Naive thymus-derived CD8-positive, alpha-beta T cell (primary cell): ENCODE measurements around the gene ANKS1B. TPM values are rescaled to one million over a fixed set of nuclear protein-coding genes. Genes with fewer than 3 reads are reported as not detected.
"Not testable (repeated sequence)": the region's sequence is repeated elsewhere in the genome, so short reads cannot be mapped to it uniquely, and the experiment has no call there.

ENCODE experiments used
- ATAC-seq, 2 donors: fragments of 150-1000 bp; cut with Tn5 transposase in 1 of 2; sonication (Bioruptor Pico), chemical (Tn5 transposase) in 1 of 2; 1 replicate in 1 of 2; 2 replicates in 1 of 2; pipeline ENCODE4 v1.10.0; 2021; ENCODE audit warnings: mild to moderate bottlenecking in 2 of 2, moderate library complexity in 2 of 2
- POLR2A ChIA-PET: fragments of 350-600 bp; sonication (Branson Sonifier 250); formaldehyde crosslinking; loops from one replicate; lab custom pipeline; 2021; ENCODE audit warnings: antibody characterized with exemption; lab: Charles Lee
- DNase-seq, 10 donors: peaks; one replicate each; pipeline versions ENCODE4 v3.0.0 to v3.0.0-alpha.2; 2020 to 2022
- H3K27ac Mint-ChIP-seq, 10 donors: one replicate each; pipeline ENCODE4 v1.8.0; 2020 to 2022; ENCODE audit warnings: mild to moderate bottlenecking in 10 of 10, mixed read lengths in 10 of 10, moderate library complexity in 4 of 10, inconsistent platforms in 1 of 10
- H3K27me3 Mint-ChIP-seq, 5 donors: one replicate each; pipeline ENCODE4 v1.8.0; 2021 to 2022; ENCODE audit warnings: mixed read lengths in 5 of 5
- H3K36me3 Mint-ChIP-seq, 3 donors: one replicate each; pipeline ENCODE4 v1.8.0; 2020 to 2022; ENCODE audit warnings: mixed read lengths in 3 of 3, mild to moderate bottlenecking in 2 of 3, inconsistent platforms in 1 of 3
- H3K4me1 Mint-ChIP-seq, 4 donors: one replicate each; pipeline ENCODE4 v1.8.0; 2021 to 2022; ENCODE audit warnings: mixed read lengths in 4 of 4
- H3K4me3 Mint-ChIP-seq, 10 donors: one replicate each; pipeline ENCODE4 v1.8.0; 2020 to 2022; ENCODE audit warnings: mild to moderate bottlenecking in 10 of 10, mixed read lengths in 10 of 10, moderate library complexity in 6 of 10, inconsistent platforms in 1 of 10
- H3K9me3 Mint-ChIP-seq, 9 donors: one replicate each; pipeline ENCODE4 v1.8.0; 2020 to 2022; ENCODE audit warnings: mixed read lengths in 9 of 9, mild to moderate bottlenecking in 3 of 9, inconsistent platforms in 1 of 9, moderate library complexity in 1 of 9
- polyA plus RNA-seq, 3 donors: library from polyadenylated mRNA; unstranded; fragments of 300-500 nt; fragmentation: Illumina TruSeq; gene quantifications; one replicate each; pipeline ENCODE4 v1.2.3, GENCODE V29; 2021
- total RNA-seq, 8 experiments: library from RNA in 2 of 8; stranded (reverse) in 2 of 8; gene quantifications; one replicate each; pipeline ENCODE4 v1.2.3 and lab custom pipeline; 2021 to 2026

Gene ANKS1B
- total and polyA plus RNA-seq, 5 experiments from 2014 or later = not detected

DNA sequence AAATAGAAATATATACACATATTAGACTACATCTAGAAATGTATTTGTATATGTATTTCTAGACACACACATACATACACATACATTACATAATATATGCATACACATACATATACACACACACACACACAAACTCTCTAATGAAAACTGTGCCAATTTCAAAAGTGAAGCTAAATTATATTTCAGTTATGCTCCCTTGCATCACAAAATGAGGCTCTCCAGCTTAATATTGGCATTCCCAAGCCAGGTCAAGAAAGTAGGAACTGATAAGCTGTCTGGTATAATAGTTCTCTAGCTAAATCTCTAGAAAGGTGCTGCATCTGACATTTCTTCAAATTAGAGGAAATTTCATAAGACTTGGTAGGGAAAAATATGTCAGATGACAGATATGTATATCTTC is 280.3 kb downstream of the ANKS1B start:
- Mint-ChIP-seq H3K4me1 (no peaks in the 10 kb centered on the region), H3K36me3 (no peaks in the 10 kb centered on the region), H3K27me3 (peaks cover 0 to 5% (median 0%) of the 10 kb centered on the region in 5 donors), H3K4me3 (no peak overlapping the region), H3K27ac (no peak overlapping the region), H3K9me3 (peaks cover 0 to 28% (median 6%) of the 10 kb centered on the region in 9 donors)
- POLR2A ChIA-PET = no interaction called here
- no peak for DNase-seq
- no peak for ATAC-seq

DNA sequence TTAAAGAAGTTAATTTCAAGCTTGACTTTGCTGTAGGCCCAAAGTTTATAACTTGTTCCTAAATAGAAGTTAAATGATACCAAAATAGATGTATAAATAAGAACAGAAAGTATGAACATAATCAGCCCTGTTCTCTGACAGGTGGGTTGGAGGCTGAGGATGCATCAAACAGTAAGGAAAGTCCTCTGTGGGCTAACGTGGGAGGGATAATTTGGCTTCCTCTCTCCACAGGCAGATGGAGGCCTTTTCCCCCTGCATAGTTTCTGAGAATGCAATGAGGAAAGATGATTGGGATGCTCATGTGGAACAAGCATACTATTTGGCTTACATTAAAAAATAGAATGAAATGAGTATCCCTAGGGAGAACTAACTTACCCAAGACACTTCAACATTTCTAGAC is 280.7 kb downstream of the ANKS1B start:
- H3K27ac Mint-ChIP-seq = no peak overlapping the region
- ATAC-seq (no peak), DNase-seq (no peak)
- POLR2A ChIA-PET = no interaction called here
- H3K4me1 Mint-ChIP-seq = no peaks in the 10 kb centered on the region
- H3K36me3 Mint-ChIP-seq = no peaks in the 10 kb centered on the region
- H3K27me3 Mint-ChIP-seq = peaks cover 0 to 5% (median 0%) of the 10 kb centered on the region in 5 donors
- no peak overlapping the region for H3K4me3 Mint-ChIP-seq
- peaks cover 0 to 28% (median 6%) of the 10 kb centered on the region in 9 donors for H3K9me3 Mint-ChIP-seq

DNA sequence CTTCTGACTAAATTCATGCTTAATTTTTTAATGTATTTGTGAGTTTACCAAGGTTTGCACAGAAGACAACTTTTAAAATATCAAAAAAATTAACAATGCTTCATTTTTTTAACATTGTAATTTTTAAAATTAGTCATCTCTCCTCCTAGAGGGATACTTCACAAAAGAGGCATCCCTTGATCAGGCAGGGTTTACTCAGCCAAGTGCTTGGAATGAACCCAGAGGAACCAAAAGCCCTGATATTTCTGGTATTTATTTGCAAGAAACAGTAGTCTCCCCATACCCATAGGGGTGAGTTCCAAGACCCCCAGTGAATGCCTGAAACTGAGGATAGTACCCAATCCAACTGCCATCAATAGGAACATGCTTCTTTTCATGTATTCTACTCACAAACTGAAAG is 284.7 kb downstream of the ANKS1B start:
- Mint-ChIP-seq H3K4me1 (no peaks in the 10 kb centered on the region), H3K27me3 (no peaks in the 10 kb centered on the region), H3K36me3 (no peaks in the 10 kb centered on the region), H3K4me3 (no peak overlapping the region), H3K9me3 (peaks cover 0 to 28% (median 6%) of the 10 kb centered on the region in 9 donors), H3K27ac (no peak overlapping the region)
- no peak for DNase-seq
- POLR2A ChIA-PET = no interaction called here
- no peak for ATAC-seq

DNA sequence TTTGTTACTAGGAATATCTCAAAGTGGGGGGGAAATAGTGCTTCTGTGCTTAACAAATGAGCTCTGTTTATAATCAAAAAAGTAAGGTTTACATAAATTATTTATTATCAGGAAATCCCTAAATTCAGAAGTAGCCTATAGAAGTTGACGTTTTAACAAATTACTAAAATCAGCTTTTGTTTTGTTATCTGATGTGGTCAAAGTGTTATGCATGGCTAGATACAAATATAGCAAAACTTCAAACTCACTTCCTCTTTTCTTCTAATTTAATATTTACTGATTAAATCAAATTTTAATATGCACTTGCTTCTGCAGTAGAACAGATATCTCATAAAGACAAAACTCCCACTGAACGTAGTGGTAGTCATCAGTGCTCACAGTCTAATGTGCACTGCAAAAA is 289.7 kb downstream of the ANKS1B start:
- peaks cover 0 to 22% (median 3%) of the 10 kb centered on the region in 9 donors for H3K9me3 Mint-ChIP-seq
- peaks cover 0 to 4% (median 0%) of the 10 kb centered on the region in 5 donors for H3K27me3 Mint-ChIP-seq
- no peak for DNase-seq
- no peak overlapping the region for H3K27ac Mint-ChIP-seq
- no peaks in the 10 kb centered on the region for H3K4me1 Mint-ChIP-seq
- POLR2A ChIA-PET = no interaction called here
- no peak overlapping the region for H3K4me3 Mint-ChIP-seq
- ATAC-seq = no peak
- H3K36me3 Mint-ChIP-seq = no peaks in the 10 kb centered on the region

DNA sequence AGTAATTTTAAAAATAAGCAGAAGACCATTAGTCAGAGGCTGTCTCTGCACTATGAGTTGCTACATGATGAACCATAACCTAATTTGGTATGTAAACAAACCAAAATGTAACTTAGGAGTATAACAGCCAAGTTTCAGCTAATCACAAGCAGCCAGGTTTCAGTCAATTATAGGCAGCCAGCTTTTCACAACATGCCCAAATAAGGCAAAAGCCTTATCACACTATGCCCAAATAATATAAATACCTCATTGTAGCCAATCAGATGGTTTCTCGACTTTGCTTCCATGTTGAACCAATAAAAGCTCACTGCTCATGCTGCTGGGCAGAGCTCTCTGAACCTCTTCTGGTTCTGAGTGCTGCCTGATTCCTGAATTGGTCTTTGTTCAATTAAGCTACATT is 298.6 kb downstream of the ANKS1B start:
- ATAC-seq (no peak), DNase-seq (no peak)
- Mint-ChIP-seq H3K27me3 (no peaks in the 10 kb centered on the region), H3K9me3 (peaks cover 5 to 69% (median 13%) of the 10 kb centered on the region in 9 donors), H3K4me1 (no peaks in the 10 kb centered on the region), H3K27ac (no peak overlapping the region), H3K36me3 (no peaks in the 10 kb centered on the region), H3K4me3 (no peak overlapping the region)
- POLR2A ChIA-PET = no interaction called here

DNA sequence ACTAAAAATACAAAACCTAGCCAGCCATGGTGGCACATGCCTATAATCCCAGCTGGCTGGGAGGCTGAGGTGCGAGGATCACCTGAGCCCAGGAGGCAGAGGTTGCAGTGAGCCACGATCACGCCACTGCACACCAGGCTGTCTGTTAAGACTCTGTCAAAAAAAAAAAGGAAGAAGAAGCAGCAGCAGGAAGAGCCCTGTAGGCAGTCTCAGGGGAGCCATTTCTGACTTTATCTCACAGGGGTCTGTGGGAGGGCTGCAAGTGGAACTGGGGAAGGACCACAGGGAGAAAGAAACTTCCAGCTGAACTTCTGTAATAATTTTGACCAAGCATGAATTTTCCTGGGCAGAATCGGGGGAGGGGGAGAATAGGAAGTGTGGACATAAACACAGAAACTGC is 304.5 kb downstream of the ANKS1B start:
- Mint-ChIP-seq H3K27ac (no peak overlapping the region), H3K9me3 (peaks cover 1 to 41% (median 13%) of the 10 kb centered on the region in 9 donors), H3K36me3 (peaks cover 0 to 5% (median 0%) of the 10 kb centered on the region in 3 donors), H3K27me3 (peaks cover 0 to 1% (median 0%) of the 10 kb centered on the region in 5 donors), H3K4me1 (no peaks in the 10 kb centered on the region), H3K4me3 (no peak overlapping the region)
- POLR2A ChIA-PET = no interaction called here
- ATAC-seq (no peak), DNase-seq (no peak)

DNA sequence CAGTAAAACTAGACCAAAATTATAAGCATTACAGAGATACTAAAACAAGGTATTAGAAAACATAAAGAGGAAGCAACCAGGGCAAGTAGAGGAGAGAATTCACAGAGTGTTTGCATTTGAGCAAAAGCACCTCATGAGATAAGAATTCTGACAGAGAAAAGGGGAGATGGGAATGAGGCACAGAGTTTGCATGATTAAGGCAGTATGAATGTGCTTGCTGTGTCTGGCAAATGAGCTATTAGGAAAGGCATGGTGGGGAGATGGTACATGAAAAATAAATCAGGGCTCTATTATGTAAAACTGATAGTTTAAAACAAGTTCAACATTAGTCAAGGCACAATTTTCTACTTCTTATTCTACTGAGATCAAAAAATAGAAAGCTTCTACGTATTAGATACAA is 314.1 kb downstream of the ANKS1B start:
- Mint-ChIP-seq H3K4me3 (no peak overlapping the region), H3K9me3 (peaks cover 0 to 30% (median 4%) of the 10 kb centered on the region in 9 donors), H3K27me3 (no peaks in the 10 kb centered on the region), H3K36me3 (no peaks in the 10 kb centered on the region), H3K4me1 (no peaks in the 10 kb centered on the region), H3K27ac (no peak overlapping the region)
- DNase-seq = no peak
- POLR2A ChIA-PET = no interaction called here
- ATAC-seq = no peak

DNA sequence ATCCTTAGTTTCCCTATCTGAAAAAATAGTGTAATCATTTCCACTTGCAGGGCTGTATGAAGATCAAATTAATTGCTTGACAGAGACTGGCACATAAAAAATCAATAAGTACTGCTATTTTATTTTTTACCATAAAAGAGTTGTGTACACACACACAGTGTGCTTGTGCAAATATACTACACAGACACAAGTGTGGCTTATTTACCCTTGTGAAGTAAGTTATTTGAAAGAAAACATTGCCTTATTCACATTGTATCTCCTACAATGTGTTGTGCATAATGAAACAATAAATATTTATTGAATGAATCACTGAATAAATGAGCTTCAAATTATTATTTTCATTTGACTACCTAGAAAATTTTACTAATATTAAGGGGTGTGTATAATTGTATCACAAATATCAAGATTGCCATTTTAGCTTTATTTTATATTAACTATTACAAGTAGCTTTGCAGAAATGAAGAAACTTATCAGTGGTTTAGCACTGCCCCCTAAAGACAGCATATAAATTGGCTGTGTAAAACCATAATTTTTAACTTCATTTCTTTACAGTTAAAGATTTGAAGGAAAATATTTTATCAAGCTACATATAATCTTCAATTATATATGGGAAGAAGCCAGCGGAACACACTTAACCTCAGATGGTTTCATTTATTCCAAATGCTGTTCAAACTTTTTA is 325.9 kb downstream of the ANKS1B start:
- ATAC-seq (no peak), DNase-seq (no peak)
- Mint-ChIP-seq H3K27me3 (no peaks in the 10 kb centered on the region), H3K27ac (no peak overlapping the region), H3K4me3 (no peak overlapping the region), H3K9me3 (peaks cover 0 to 5% (median 0%) of the 10 kb centered on the region in 9 donors), H3K36me3 (no peaks in the 10 kb centered on the region), H3K4me1 (no peaks in the 10 kb centered on the region)
- POLR2A ChIA-PET = no interaction called here

DNA sequence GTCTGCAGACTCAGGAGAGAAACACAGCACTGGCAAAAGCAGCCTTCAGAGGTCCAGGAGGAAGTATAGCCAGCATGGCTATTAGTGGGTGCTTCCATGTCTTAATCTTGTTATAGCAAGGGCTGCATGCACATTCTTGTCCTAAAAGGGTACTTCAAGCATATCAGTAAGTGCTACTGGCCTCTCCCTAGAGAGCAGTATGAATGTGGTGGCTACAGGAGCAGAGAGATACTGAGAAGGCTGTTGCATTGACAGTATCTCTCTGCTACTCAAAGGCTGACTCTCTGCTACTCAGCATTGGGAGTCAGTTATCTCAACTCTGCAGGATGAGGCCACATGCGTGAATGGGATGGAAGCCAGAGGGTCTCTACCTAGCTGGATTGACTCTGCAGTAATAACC is 335.2 kb downstream of the ANKS1B start:
- Mint-ChIP-seq H3K4me1 (no peaks in the 10 kb centered on the region), H3K27me3 (no peaks in the 10 kb centered on the region), H3K36me3 (no peaks in the 10 kb centered on the region), H3K4me3 (no peak overlapping the region), H3K9me3 (peaks cover 0 to 3% (median 0%) of the 10 kb centered on the region in 9 donors), H3K27ac (no peak overlapping the region)
- ATAC-seq (no peak), DNase-seq (no peak)
- POLR2A ChIA-PET = no interaction called here

DNA sequence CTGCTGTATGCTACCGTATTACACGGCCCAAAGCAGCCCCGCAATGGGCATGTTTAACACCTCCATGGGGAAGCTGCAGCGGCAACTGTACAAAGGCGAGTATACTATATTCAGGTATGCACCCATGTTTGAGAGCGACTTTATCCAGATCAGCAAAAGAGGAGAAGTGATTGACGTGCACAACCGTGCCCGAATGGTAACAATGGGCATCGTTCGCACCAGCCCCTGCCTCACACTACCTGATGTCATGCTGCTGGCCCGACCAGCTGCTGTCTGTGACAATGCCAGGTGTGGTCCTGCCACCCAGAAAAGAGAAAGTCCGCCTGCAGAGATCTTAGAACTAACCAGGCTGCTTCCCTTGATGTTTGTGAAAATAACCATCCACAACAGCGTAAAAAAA is 336.6 kb downstream of the ANKS1B start:
- no peak overlapping the region for H3K4me3 Mint-ChIP-seq
- H3K4me1 Mint-ChIP-seq = no peaks in the 10 kb centered on the region
- H3K36me3 Mint-ChIP-seq = no peaks in the 10 kb centered on the region
- no peak for DNase-seq
- H3K9me3 Mint-ChIP-seq = peaks cover 0 to 3% (median 0%) of the 10 kb centered on the region in 9 donors
- POLR2A ChIA-PET = no interaction called here
- H3K27ac Mint-ChIP-seq = peak overlapping the region in 1 of 10 donors; percentile 27
- ATAC-seq = no peak
- no peaks in the 10 kb centered on the region for H3K27me3 Mint-ChIP-seq

DNA sequence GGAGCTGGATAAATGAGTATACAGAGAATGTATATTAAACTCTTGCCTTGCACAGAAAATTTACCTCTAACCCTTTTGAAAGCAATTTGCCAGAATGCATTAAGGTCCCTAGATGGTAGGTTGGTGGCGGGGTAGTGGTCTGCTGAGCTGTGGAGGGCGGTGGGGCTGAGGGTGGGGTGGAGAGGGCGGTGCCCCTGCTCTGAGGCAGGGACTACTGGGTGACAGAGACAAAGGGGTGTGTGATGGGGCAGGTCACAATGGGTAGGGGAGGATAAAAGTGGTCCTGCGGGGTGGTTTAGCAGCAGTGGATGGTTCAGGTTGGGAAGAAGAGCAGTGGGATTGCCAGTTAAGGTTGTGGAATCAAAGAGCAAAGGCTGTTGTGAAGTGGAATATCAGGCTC is 337.3 kb downstream of the ANKS1B start, which contains the start of gene GARIN6:
TSS of gene GARIN6 (plus strand) at position 301 of the 400 bp plus-strand sequence. CDS start 422 bp downstream, outside the sequence.
- Mint-ChIP-seq H3K4me3 (no peak within 1 kb of the TSS), H3K9me3 (peaks cover 0 to 4% (median 0%) of the 10 kb centered on the region in 9 donors), H3K4me1 (no peaks in the 10 kb centered on the region), H3K27ac (peak within 1 kb of the TSS in 1 of 10 donors; percentile 27), H3K27me3 (no peaks in the 10 kb centered on the region), H3K36me3 (no peaks in the 10 kb centered on the region)
- DNase-seq = no peak
- no peak for ATAC-seq
- POLR2A ChIA-PET = no interaction called here

DNA sequence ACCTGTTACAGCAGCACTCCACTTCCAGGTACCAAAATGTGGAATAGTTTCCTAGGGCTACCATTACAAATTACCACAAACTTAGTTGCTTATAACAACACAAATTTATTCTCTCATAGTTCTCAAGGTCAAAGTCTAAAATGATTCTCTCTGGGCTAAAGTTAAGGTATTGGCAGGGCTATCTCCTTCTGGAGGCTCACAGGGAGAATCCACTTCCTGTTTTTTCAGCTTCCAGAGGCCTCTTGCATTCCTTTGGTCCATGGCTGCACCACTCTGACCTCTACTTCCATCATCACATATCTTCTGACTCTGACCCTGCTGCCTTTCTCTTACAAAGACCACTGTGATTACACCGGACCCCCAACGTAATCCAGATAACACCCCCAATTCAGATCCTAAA is 340.1 kb downstream of the ANKS1B start:
- H3K4me1 Mint-ChIP-seq = no peaks in the 10 kb centered on the region
- POLR2A ChIA-PET = no interaction called here
- H3K27ac Mint-ChIP-seq = no peak overlapping the region
- H3K36me3 Mint-ChIP-seq = no peaks in the 10 kb centered on the region
- no peak for ATAC-seq
- H3K4me3 Mint-ChIP-seq = no peak overlapping the region
- DNase-seq = no peak
- no peaks in the 10 kb centered on the region for H3K27me3 Mint-ChIP-seq
- H3K9me3 Mint-ChIP-seq = peaks cover 0 to 7% (median 0%) of the 10 kb centered on the region in 9 donors

DNA sequence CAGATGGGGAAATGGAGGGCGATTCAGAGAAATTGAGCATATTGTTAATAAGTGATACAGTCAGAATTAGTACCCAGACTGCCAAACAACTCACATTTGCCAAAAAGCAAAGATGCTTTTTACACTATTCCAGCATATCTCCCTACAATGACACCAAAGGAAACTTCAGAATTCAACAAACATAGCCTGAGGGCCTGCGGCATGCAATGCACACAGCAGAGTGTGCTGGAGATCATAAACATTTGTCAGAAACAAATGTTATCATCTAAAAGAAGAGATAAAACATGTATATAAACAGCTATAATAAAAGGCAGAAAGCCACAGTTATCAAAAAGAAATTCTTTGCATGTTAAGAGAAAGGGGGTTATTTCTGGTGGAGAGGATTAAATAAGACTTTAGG is 357.3 kb downstream of the ANKS1B start:
- Mint-ChIP-seq H3K4me1 (no peaks in the 10 kb centered on the region), H3K27ac (no peak overlapping the region), H3K9me3 (peaks cover 0 to 10% (median 2%) of the 10 kb centered on the region in 9 donors), H3K36me3 (no peaks in the 10 kb centered on the region), H3K27me3 (peaks cover 0 to 4% (median 0%) of the 10 kb centered on the region in 5 donors), H3K4me3 (no peak overlapping the region)
- POLR2A ChIA-PET = no interaction called here
- ATAC-seq = no peak
- no peak for DNase-seq

DNA sequence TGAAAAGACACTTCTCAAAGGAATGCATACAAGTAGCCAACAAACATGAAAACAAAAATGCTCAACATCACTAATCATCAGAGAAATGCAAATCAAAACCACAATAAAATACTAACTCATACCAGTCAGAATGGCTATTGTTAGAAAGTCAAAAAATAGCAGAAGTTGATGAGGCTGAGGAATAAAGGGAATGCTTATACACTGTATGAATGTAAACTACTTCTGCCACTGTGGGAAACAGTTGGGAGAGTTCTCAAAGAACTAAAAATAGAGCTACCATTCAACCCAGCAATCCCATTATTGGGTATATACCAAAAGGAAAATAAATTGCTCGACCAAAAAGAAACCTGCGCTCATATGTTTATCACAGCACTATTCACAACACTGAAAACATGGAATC is 360.1 kb downstream of the ANKS1B start:
- H3K4me1 Mint-ChIP-seq, H3K27me3 Mint-ChIP-seq, POLR2A ChIA-PET, ATAC-seq, DNase-seq, H3K4me3 Mint-ChIP-seq, H3K27ac Mint-ChIP-seq: not testable (repeated sequence)
- H3K36me3 Mint-ChIP-seq = peaks cover 0 to 15% (median 0%) of the 10 kb centered on the region in 3 donors
- H3K9me3 Mint-ChIP-seq = peaks cover 0 to 24% (median 15%) of the 10 kb centered on the region in 9 donors
